H1 (cell line): ENCODE data around the gene IL1A. TPM values are rescaled to one million over a fixed set of nuclear protein-coding genes. Genes with fewer than 3 reads are reported as not detected.

Experiments used
- KDM4A ChIP-seq: IDR thresholded peaks from one replicate; pipeline ENCODE4 v1.7.1; 2012; ENCODE audit warnings: low read depth, mild to moderate bottlenecking, moderate library complexity, low read length, inconsistent platforms; ENCODE audit not compliant: severe bottlenecking
- polyA plus RNA-seq, 7 experiments: library from polyadenylated mRNA; depleted of rRNA in 3 of 7; stranded (reverse) in 5 of 7; unstranded in 2 of 7; fragments of >200 nt in 5 of 7; fragments of 200-250 nt in 2 of 7; gene quantifications; 1 replicate in 5 of 7; 2 replicates in 1 of 7; 4 replicates in 1 of 7; pipeline versions ENCODE4 v1.2.1 to v1.2.3, GENCODE V29; 2011 to 2013; ENCODE audit warnings: missing spikeins in 2 of 7, mixed read lengths in 2 of 7
- total RNA-seq: library from RNA; stranded (reverse); fragmentation: NEBNext Ultra II Directional; extraction: Animal tissue kit (Norgen Biotek cat#: 25700); gene quantifications from 2 replicates; pipeline ENCODE4 v1.2.1, GENCODE V29; 2021

The IL1A gene
- total and polyA plus RNA-seq, 2 of the 8 experiments (the other 6 are each of a cell fraction or from before 2014, with no cell fraction given) = 0.32 to 0.74 TPM

- no peak for TF ChIP-seq KDM4A
- TF ChIP-seq, all 59 proteins: peak for 0
Measured at GRCh38 chr2:112791019-112791418, 6.7 kb upstream of the IL1A start (continued).
